Measurements from ENCODE around the gene IFNA13. TPM values are rescaled to one million over a fixed set of nuclear protein-coding genes. Genes with fewer than 3 reads are reported as not detected.

The IFNA13 gene
- total and polyA plus RNA-seq, 2 of the 13 experiments (the other 11 are each of a cell fraction or from before 2014, with no cell fraction given), result not detected

DNA sequence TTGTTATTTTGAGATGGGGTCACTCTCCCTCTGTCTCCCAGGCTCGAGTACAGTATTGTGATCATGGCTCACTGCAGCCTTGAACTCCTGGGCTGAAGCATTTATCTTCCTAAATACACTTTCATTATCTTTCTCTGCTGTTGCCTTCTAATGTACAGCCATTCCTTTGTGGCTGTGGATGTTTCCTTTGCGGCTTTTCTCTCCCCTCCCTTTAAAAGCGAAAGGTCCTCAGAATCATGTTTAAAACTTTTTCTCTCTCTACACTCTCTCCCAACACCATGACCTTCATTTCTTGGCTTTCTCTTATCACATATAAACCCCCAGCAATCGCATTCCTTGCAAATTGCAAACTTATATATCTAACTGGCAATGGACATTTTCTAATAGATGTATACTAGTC lies 15.8 kb upstream of the IFNA13 start:
- Histone ChIP-seq H3K27me3 (ENCODE audit: control insufficient read depth in 1 of 2, insufficient read depth in 2 of 2, low read length in 2 of 2) (no peaks in the 10 kb centered on the region), H2AFZ (ENCODE audit: low read length) (no peak overlapping the region), H3K4me1 (ENCODE audit: insufficient read depth, low read length) (no peaks in the 10 kb centered on the region; the same call in none of the 2 replicates), H3K9me3 (ENCODE audit: low read length) (no peaks in the 10 kb centered on the region), H3K4me3 (replicated peaks in 1 of 3; ENCODE audit: insufficient read depth in 1 of 3, low read depth in 2 of 3, low read length in 3 of 3) (no peak overlapping the region), H3K4me2 (ENCODE audit: low read depth, low read length) (no peak overlapping the region), H4K20me1 (ENCODE audit: insufficient read depth, low read length) (no peaks in the 10 kb centered on the region), H3K79me2 (ENCODE audit: insufficient read depth, low read length) (no peaks in the 10 kb centered on the region), H3K36me3 (replicated peaks in 1 of 2; ENCODE audit: control insufficient read depth in 1 of 2, insufficient read depth in 2 of 2, low read length in 2 of 2) (no peaks in the 10 kb centered on the region), H3K9ac (ENCODE audit: insufficient read depth, low read depth, low read length) (no peak overlapping the region), H3K27ac (ENCODE audit: extremely low read length, insufficient read depth, low read length) (no peak overlapping the region)
- POLR2A ChIA-PET, result no interaction called here
- CTCF ChIA-PET (ENCODE audit: low intra/inter-chr PET ratio, low total read pairs), result no interaction called here
- intact Hi-C loops (cut with micrococcal nuclease; ENCODE audit: unreplicated experiment), result no loop called here
- no TSS peak for BruUV-seq (replicated peaks)
- FAIRE-seq (no peak), ATAC-seq (no peak), DNase-seq (ENCODE audit: low spot score) (no peak)
- in situ Hi-C loops (cut with HindIII; ENCODE audit: extremely low pct_ligation_motif_present, low pct_unique_long_range_greater_than_20kb), result no loop called here
- WGBS (ENCODE audit: low lambda C conversion rate), result 15% methylated on average over 4 of the region's 4 CpGs
- TF ChIP-seq, protein P1, sequence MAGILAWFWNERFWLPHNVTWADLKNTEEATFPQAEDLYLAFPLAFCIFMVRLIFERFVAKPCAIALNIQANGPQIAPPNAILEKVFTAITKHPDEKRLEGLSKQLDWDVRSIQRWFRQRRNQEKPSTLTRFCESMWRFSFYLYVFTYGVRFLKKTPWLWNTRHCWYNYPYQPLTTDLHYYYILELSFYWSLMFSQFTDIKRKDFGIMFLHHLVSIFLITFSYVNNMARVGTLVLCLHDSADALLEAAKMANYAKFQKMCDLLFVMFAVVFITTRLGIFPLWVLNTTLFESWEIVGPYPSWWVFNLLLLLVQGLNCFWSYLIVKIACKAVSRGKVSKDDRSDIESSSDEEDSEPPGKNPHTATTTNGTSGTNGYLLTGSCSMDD (CRISPR knock-in tag; IDR thresholded peaks at IDR 0.05), result no peak
- TF ChIP-seq, protein P2, sequence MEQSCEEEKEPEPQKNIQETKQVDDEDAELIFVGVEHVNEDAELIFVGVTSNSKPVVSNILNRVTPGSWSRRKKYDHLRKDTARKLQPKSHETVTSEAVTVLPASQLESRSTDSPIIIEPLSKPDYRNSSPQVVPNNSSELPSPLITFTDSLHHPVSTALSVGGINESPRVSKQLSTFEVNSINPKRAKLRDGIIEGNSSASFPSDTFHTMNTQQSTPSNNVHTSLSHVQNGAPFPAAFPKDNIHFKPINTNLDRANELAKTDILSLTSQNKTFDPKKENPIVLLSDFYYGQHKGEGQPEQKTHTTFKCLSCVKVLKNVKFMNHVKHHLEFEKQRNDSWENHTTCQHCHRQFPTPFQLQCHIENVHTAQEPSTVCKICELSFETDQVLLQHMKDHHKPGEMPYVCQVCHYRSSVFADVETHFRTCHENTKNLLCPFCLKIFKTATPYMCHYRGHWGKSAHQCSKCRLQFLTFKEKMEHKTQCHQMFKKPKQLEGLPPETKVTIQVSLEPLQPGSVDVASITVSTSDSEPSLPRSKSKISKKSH (CRISPR knock-in tag; IDR thresholded peaks at IDR 0.05; ENCODE audit: borderline replicate concordance), result no peak
- TF ChIP-seq MTF2 (CRISPR knock-in tag; IDR thresholded peaks at IDR 0.05; ENCODE audit: borderline replicate concordance), result no peak
- no peak for TF ChIP-seq SMARCE1 (IDR thresholded peaks at IDR 0.05; ENCODE audit: borderline replicate concordance)
- no peak for TF ChIP-seq DNMT3B (CRISPR knock-in tag; conservative IDR thresholded peaks at IDR 0.05)
- TF ChIP-seq, protein P3, sequence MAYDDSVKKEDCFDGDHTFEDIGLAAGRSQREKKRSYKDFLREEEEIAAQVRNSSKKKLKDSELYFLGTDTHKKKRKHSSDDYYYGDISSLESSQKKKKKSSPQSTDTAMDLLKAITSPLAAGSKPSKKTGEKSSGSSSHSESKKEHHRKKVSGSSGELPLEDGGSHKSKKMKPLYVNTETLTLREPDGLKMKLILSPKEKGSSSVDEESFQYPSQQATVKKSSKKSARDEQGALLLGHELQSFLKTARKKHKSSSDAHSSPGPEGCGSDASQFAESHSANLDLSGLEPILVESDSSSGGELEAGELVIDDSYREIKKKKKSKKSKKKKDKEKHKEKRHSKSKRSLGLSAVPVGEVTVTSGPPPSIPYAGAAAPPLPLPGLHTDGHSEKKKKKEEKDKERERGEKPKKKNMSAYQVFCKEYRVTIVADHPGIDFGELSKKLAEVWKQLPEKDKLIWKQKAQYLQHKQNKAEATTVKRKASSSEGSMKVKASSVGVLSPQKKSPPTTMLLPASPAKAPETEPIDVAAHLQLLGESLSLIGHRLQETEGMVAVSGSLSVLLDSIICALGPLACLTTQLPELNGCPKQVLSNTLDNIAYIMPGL (CRISPR knock-in tag; IDR thresholded peaks at IDR 0.05; ENCODE audit: borderline replicate concordance in 1 of 2, low read depth in 1 of 2), result no peak
- no peak for TF ChIP-seq ZNF550 (CRISPR knock-in tag; IDR thresholded peaks at IDR 0.05; ENCODE audit: borderline replicate concordance)
- TF ChIP-seq, protein P4, sequence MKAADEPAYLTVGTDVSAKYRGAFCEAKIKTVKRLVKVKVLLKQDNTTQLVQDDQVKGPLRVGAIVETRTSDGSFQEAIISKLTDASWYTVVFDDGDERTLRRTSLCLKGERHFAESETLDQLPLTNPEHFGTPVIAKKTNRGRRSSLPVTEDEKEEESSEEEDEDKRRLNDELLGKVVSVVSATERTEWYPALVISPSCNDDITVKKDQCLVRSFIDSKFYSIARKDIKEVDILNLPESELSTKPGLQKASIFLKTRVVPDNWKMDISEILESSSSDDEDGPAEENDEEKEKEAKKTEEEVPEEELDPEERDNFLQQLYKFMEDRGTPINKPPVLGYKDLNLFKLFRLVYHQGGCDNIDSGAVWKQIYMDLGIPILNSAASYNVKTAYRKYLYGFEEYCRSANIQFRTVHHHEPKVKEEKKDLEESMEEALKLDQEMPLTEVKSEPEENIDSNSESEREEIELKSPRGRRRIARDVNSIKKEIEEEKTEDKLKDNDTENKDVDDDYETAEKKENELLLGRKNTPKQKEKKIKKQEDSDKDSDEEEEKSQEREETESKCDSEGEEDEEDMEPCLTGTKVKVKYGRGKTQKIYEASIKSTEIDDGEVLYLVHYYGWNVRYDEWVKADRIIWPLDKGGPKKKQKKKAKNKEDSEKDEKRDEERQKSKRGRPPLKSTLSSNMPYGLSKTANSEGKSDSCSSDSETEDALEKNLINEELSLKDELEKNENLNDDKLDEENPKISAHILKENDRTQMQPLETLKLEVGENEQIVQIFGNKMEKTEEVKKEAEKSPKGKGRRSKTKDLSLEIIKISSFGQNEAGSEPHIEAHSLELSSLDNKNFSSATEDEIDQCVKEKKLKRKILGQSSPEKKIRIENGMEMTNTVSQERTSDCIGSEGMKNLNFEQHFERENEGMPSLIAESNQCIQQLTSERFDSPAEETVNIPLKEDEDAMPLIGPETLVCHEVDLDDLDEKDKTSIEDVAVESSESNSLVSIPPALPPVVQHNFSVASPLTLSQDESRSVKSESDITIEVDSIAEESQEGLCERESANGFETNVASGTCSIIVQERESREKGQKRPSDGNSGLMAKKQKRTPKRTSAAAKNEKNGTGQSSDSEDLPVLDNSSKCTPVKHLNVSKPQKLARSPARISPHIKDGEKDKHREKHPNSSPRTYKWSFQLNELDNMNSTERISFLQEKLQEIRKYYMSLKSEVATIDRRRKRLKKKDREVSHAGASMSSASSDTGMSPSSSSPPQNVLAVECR (CRISPR knock-in tag; IDR thresholded peaks at IDR 0.05; ENCODE audit: borderline replicate concordance), result no peak
- TF ChIP-seq, protein P5, sequence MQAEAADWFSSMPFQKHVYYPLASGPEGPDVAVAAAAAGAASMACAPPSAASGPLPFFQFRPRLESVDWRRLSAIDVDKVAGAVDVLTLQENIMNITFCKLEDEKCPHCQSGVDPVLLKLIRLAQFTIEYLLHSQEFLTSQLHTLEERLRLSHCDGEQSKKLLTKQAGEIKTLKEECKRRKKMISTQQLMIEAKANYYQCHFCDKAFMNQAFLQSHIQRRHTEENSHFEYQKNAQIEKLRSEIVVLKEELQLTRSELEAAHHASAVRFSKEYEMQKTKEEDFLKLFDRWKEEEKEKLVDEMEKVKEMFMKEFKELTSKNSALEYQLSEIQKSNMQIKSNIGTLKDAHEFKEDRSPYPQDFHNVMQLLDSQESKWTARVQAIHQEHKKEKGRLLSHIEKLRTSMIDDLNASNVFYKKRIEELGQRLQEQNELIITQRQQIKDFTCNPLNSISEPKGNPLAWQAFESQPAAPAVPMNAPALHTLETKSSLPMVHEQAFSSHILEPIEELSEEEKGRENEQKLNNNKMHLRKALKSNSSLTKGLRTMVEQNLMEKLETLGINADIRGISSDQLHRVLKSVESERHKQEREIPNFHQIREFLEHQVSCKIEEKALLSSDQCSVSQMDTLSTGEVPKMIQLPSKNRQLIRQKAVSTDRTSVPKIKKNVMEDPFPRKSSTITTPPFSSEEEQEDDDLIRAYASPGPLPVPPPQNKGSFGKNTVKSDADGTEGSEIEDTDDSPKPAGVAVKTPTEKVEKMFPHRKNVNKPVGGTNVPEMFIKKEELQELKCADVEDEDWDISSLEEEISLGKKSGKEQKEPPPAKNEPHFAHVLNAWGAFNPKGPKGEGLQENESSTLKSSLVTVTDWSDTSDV (CRISPR knock-in tag; IDR thresholded peaks at IDR 0.05), result no peak
- no peak for TF ChIP-seq ZNF629 (CRISPR knock-in tag; conservative IDR thresholded peaks at IDR 0.05)
- TF ChIP-seq SATB2 (CRISPR knock-in tag; IDR thresholded peaks at IDR 0.05), result no peak
